Measurements from ENCODE around the gene OR4D11. TPM values are rescaled to one million over a fixed set of nuclear protein-coding genes. Genes with fewer than 3 reads are reported as not detected.
A peak's percentile ranks its signal among the peaks of the same experiment; 100 is the strongest.

OR4D11 gene
- total and polyA plus RNA-seq, 9 of the 15 experiments (the other 6 are each of a cell fraction or from before 2014, with no cell fraction given): not detected

DNA sequence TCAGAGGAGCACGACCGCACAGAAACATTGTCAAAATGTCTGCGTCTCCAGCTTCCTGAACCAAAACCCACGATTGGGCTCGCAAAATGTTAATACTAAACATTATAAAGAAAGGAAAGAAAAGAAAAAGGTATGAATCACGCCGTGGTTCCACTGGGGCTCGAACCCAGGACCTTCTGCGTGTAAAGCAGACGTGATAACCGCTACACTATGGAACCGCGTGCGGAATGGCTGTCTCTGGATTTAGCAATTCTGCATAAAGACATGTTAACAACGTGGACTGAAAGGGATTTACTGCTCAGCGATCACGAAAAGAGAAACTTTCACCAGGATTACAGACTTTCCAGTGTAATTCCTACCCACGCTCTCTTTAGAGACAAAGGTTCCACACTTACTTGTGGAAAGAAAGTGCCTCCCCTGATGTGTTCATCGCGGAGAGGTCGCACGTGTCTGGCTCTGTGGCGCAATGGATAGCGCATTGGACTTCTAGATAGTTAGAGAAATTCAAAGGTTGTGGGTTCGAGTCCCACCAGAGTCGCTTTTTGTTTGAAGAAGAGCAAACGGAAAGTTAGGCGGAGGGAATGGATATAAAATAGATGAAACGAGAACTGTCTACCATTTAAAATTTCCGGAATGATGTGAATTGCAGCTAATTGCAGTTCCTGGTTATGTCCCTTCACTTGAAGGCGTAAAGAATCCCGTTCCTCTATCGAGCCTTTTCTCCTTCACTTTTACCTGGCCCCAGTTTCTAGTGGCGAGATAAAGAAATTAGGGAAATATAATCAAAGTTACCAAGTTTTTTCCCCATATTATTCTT lies 47.7 kb downstream of the OR4D11 start (continued):
- no peak for TF ChIP-seq EHMT2 (IDR thresholded peaks at IDR 0.05)
- no peak; the same call in 1 of the 2 replicates for TF ChIP-seq MYNN (IDR thresholded peaks at IDR 0.05)
- no peak for TF ChIP-seq MYNN (CRISPR knock-in tag; IDR thresholded peaks at IDR 0.05)
- TF ChIP-seq, protein P1, sequence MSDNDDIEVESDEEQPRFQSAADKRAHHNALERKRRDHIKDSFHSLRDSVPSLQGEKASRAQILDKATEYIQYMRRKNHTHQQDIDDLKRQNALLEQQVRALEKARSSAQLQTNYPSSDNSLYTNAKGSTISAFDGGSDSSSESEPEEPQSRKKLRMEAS (CRISPR knock-in tag; IDR thresholded peaks at IDR 0.05): peak; percentile 92
- peak; percentile 83 for TF ChIP-seq BDP1 (IDR thresholded peaks at IDR 0.05; ENCODE audit: insufficient read depth, insufficient read length)
- no peak for TF ChIP-seq HDAC8 (tag; IDR thresholded peaks at IDR 0.05)
- TF ChIP-seq, protein P2, sequence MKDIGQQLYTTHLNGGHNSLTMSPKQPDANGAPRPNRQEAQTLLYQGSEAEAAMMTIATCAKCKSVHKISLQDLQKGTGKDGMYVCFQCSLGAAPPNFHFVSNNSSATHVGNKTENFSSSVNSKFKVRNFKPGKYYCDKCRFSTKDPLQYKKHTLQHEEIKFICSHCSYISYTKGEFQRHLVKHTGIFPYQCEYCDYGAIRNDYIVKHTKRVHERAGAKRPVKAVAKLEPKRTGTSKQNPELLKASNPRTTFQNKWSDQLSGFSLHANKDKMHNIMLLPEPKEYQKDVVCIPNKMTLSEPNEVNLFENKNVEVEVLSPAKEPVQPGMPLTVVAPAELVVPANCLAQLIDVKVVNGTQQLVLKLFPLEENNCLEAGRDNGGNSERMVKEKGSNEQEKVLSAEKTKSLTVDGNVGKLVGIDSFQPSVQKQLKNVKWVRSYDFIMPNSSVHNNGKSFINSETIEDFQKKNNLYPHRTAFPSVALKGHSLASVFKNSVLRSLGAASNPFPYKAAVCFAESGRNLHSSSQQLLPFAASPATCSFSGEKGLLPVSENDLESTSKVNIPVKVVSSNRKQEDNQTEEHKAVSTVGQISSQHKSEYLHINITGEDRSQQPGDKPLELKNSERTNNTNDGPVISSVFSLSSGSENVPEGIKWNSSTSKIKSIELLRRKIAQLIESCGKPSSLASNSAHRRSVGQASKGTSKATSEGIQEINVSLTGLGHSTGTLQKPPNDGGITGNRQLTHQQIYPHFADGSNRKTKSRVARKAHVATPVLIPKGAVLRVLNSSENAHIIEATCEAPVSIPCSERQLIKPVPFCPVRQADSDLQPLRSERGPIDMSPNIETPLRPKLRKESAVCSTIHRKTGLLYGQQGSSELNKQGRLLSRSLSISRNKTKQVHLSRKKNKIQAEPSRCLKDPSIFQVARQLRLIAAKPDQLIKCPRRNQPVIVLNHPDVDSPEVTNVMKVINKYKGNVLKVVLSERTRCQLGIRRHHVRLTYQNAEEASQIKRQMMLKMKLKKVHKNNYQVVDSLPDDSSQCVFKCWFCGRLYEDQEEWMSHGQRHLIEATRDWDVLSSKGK (CRISPR knock-in tag; IDR thresholded peaks at IDR 0.05): no peak
- TF ChIP-seq ZBTB8A (IDR thresholded peaks at IDR 0.05; ENCODE audit: partially characterized antibody): peak; percentile 98
- TF ChIP-seq, protein P3, sequence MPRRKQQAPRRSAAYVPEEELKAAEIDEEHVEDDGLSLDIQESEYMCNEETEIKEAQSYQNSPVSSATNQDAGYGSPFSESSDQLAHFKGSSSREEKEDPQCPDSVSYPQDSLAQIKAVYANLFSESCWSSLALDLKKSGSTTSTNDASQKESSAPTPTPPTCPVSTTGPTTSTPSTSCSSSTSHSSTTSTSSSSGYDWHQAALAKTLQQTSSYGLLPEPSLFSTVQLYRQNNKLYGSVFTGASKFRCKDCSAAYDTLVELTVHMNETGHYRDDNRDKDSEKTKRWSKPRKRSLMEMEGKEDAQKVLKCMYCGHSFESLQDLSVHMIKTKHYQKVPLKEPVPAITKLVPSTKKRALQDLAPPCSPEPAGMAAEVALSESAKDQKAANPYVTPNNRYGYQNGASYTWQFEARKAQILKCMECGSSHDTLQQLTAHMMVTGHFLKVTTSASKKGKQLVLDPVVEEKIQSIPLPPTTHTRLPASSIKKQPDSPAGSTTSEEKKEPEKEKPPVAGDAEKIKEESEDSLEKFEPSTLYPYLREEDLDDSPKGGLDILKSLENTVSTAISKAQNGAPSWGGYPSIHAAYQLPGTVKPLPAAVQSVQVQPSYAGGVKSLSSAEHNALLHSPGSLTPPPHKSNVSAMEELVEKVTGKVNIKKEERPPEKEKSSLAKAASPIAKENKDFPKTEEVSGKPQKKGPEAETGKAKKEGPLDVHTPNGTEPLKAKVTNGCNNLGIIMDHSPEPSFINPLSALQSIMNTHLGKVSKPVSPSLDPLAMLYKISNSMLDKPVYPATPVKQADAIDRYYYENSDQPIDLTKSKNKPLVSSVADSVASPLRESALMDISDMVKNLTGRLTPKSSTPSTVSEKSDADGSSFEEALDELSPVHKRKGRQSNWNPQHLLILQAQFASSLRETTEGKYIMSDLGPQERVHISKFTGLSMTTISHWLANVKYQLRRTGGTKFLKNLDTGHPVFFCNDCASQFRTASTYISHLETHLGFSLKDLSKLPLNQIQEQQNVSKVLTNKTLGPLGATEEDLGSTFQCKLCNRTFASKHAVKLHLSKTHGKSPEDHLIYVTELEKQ (CRISPR knock-in tag; IDR thresholded peaks at IDR 0.05): 0 out of 2 replicates have a peak, but pooled peaks have one; percentile 35
- TF ChIP-seq MAFG (tag; conservative IDR thresholded peaks at IDR 0.05): peak; percentile 57
- TF ChIP-seq, protein P4, sequence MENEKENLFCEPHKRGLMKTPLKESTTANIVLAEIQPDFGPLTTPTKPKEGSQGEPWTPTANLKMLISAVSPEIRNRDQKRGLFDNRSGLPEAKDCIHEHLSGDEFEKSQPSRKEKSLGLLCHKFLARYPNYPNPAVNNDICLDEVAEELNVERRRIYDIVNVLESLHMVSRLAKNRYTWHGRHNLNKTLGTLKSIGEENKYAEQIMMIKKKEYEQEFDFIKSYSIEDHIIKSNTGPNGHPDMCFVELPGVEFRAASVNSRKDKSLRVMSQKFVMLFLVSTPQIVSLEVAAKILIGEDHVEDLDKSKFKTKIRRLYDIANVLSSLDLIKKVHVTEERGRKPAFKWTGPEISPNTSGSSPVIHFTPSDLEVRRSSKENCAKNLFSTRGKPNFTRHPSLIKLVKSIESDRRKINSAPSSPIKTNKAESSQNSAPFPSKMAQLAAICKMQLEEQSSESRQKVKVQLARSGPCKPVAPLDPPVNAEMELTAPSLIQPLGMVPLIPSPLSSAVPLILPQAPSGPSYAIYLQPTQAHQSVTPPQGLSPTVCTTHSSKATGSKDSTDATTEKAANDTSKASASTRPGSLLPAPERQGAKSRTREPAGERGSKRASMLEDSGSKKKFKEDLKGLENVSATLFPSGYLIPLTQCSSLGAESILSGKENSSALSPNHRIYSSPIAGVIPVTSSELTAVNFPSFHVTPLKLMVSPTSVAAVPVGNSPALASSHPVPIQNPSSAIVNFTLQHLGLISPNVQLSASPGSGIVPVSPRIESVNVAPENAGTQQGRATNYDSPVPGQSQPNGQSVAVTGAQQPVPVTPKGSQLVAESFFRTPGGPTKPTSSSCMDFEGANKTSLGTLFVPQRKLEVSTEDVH (IDR thresholded peaks at IDR 0.05; ENCODE audit: low read depth, partially characterized antibody): peak; percentile 49
- no peak for TF ChIP-seq ETV5 (CRISPR knock-in tag; IDR thresholded peaks at IDR 0.05; ENCODE audit: low read depth)
- TF ChIP-seq ILK (tag; IDR thresholded peaks at IDR 0.05; ENCODE audit: borderline replicate concordance, low read depth): no peak
- peak; percentile 66 for TF ChIP-seq ZNF589 (CRISPR knock-in tag; IDR thresholded peaks at IDR 0.05; ENCODE audit: low read depth)
- TF ChIP-seq, protein P5, sequence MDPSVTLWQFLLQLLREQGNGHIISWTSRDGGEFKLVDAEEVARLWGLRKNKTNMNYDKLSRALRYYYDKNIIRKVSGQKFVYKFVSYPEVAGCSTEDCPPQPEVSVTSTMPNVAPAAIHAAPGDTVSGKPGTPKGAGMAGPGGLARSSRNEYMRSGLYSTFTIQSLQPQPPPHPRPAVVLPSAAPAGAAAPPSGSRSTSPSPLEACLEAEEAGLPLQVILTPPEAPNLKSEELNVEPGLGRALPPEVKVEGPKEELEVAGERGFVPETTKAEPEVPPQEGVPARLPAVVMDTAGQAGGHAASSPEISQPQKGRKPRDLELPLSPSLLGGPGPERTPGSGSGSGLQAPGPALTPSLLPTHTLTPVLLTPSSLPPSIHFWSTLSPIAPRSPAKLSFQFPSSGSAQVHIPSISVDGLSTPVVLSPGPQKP (CRISPR knock-in tag; IDR thresholded peaks at IDR 0.05): no peak

Measured in K562 (cell line).